Naive thymus-derived CD8-positive, alpha-beta T cell (primary cell): ENCODE results near the gene UBE3B. TPM values are rescaled to one million over a fixed set of nuclear protein-coding genes. Genes with fewer than 3 reads are reported as not detected.
A peak's percentile ranks its signal among the peaks of the same experiment; 100 is the strongest.

ENCODE experiments used
- ATAC-seq, 2 donors: fragments of 150-1000 bp; cut with Tn5 transposase in 1 of 2; sonication (Bioruptor Pico), chemical (Tn5 transposase) in 1 of 2; 1 replicate in 1 of 2; 2 replicates in 1 of 2; pipeline ENCODE4 v1.10.0; 2021; ENCODE audit warnings: mild to moderate bottlenecking in 2 of 2, moderate library complexity in 2 of 2
- POLR2A ChIA-PET: fragments of 350-600 bp; sonication (Branson Sonifier 250); formaldehyde crosslinking; loops from one replicate; lab custom pipeline; 2021; ENCODE audit warnings: antibody characterized with exemption; lab: Charles Lee
- DNase-seq, 10 donors: peaks; one replicate each; pipeline versions ENCODE4 v3.0.0 to v3.0.0-alpha.2; 2020 to 2022
- H3K27ac Mint-ChIP-seq, 10 donors: one replicate each; pipeline ENCODE4 v1.8.0; 2020 to 2022; ENCODE audit warnings: mild to moderate bottlenecking in 10 of 10, mixed read lengths in 10 of 10, moderate library complexity in 4 of 10, inconsistent platforms in 1 of 10
- H3K27me3 Mint-ChIP-seq, 5 donors: one replicate each; pipeline ENCODE4 v1.8.0; 2021 to 2022; ENCODE audit warnings: mixed read lengths in 5 of 5
- H3K36me3 Mint-ChIP-seq, 3 donors: one replicate each; pipeline ENCODE4 v1.8.0; 2020 to 2022; ENCODE audit warnings: mixed read lengths in 3 of 3, mild to moderate bottlenecking in 2 of 3, inconsistent platforms in 1 of 3
- H3K4me1 Mint-ChIP-seq, 4 donors: one replicate each; pipeline ENCODE4 v1.8.0; 2021 to 2022; ENCODE audit warnings: mixed read lengths in 4 of 4
- H3K4me3 Mint-ChIP-seq, 10 donors: one replicate each; pipeline ENCODE4 v1.8.0; 2020 to 2022; ENCODE audit warnings: mild to moderate bottlenecking in 10 of 10, mixed read lengths in 10 of 10, moderate library complexity in 6 of 10, inconsistent platforms in 1 of 10
- H3K9me3 Mint-ChIP-seq, 9 donors: one replicate each; pipeline ENCODE4 v1.8.0; 2020 to 2022; ENCODE audit warnings: mixed read lengths in 9 of 9, mild to moderate bottlenecking in 3 of 9, inconsistent platforms in 1 of 9, moderate library complexity in 1 of 9
- polyA plus RNA-seq, 3 donors: library from polyadenylated mRNA; unstranded; fragments of 300-500 nt; fragmentation: Illumina TruSeq; gene quantifications; one replicate each; pipeline ENCODE4 v1.2.3, GENCODE V29; 2021
- total RNA-seq, 8 experiments: library from RNA in 2 of 8; stranded (reverse) in 2 of 8; gene quantifications; one replicate each; pipeline ENCODE4 v1.2.3 and lab custom pipeline; 2021 to 2026

The UBE3B gene
- total and polyA plus RNA-seq, 5 experiments from 2014 or later, result 14.0 to 48.7 (median 19.4) TPM

- ATAC-seq (no peak), DNase-seq (no peak)
- Mint-ChIP-seq H3K4me3 (no peak overlapping the region), H3K36me3 (peaks cover 4 to 87% (median 37%) of the 10 kb centered on the region in 3 donors), H3K27ac (no peak overlapping the region), H3K9me3 (no peaks in the 10 kb centered on the region), H3K27me3 (no peaks in the 10 kb centered on the region), H3K4me1 (peaks cover 0 to 3% (median 3%) of the 10 kb centered on the region in 4 donors)
- POLR2A ChIA-PET, result no interaction called here
These were observed 16.5 kb downstream of the UBE3B start for GRCh38 chr12:109493938-109494337.

GRCh38 chr12:109494348-109494881, 17.0 kb downstream of the UBE3B start:
- peak overlapping the region in 1 of 10 donors; percentile 17 for H3K27ac Mint-ChIP-seq
- H3K4me1 Mint-ChIP-seq, result peaks cover 0 to 3% (median 3%) of the 10 kb centered on the region in 4 donors
- peaks cover 0 to 87% (median 35%) of the 10 kb centered on the region in 3 donors for H3K36me3 Mint-ChIP-seq
- ATAC-seq (no peak), DNase-seq (no peak)
- POLR2A ChIA-PET, result no interaction called here
- no peaks in the 10 kb centered on the region for H3K27me3 Mint-ChIP-seq
- no peaks in the 10 kb centered on the region for H3K9me3 Mint-ChIP-seq
- H3K4me3 Mint-ChIP-seq, result no peak overlapping the region

- no peak for ATAC-seq
- Mint-ChIP-seq H3K9me3 (no peaks in the 10 kb centered on the region), H3K4me1 (peaks cover 0 to 3% (median 3%) of the 10 kb centered on the region in 4 donors), H3K27ac (no peak overlapping the region), H3K36me3 (peaks cover 0 to 87% (median 35%) of the 10 kb centered on the region in 3 donors), H3K4me3 (no peak overlapping the region), H3K27me3 (no peaks in the 10 kb centered on the region)
- POLR2A ChIA-PET, result no interaction called here
- DNase-seq, result no peak
These were observed 17.6 kb downstream of the UBE3B start for GRCh38 chr12:109495012-109495411.

- H3K4me3 Mint-ChIP-seq, result no peak overlapping the region
- H3K36me3 Mint-ChIP-seq, result peaks cover 0 to 87% (median 39%) of the 10 kb centered on the region in 3 donors
- ATAC-seq (no peak), DNase-seq (no peak)
- peaks cover 0 to 5% (median 3%) of the 10 kb centered on the region in 4 donors for H3K4me1 Mint-ChIP-seq
- POLR2A ChIA-PET, result no interaction called here
- H3K27me3 Mint-ChIP-seq, result no peaks in the 10 kb centered on the region
- H3K9me3 Mint-ChIP-seq, result no peaks in the 10 kb centered on the region
- no peak overlapping the region for H3K27ac Mint-ChIP-seq
These were observed 18.9 kb downstream of the UBE3B start for GRCh38 chr12:109496306-109496705.

GRCh38 chr12:109497675-109498074, 20.2 kb downstream of the UBE3B start:
- ATAC-seq (no peak), DNase-seq (no peak)
- Mint-ChIP-seq H3K9me3 (no peaks in the 10 kb centered on the region), H3K36me3 (peaks cover 0 to 91% (median 40%) of the 10 kb centered on the region in 3 donors), H3K4me1 (peaks cover 0 to 5% (median 3%) of the 10 kb centered on the region in 4 donors), H3K27ac (no peak overlapping the region), H3K27me3 (no peaks in the 10 kb centered on the region), H3K4me3 (no peak overlapping the region)
- POLR2A ChIA-PET, result no interaction called here

GRCh38 chr12:109500406-109501185, 23.2 kb downstream of the UBE3B start:
- POLR2A ChIA-PET, result no interaction called here
- H3K4me1 Mint-ChIP-seq, result peaks cover 0 to 7% (median 0%) of the 10 kb centered on the region in 4 donors
- DNase-seq, result no peak
- H3K27ac Mint-ChIP-seq, result peak overlapping the region in 2 of 10 donors; percentile 36 to 38
- no peaks in the 10 kb centered on the region for H3K27me3 Mint-ChIP-seq
- H3K36me3 Mint-ChIP-seq, result peaks cover 9 to 96% (median 43%) of the 10 kb centered on the region in 3 donors
- no peak for ATAC-seq
- no peak overlapping the region for H3K4me3 Mint-ChIP-seq
- H3K9me3 Mint-ChIP-seq, result no peaks in the 10 kb centered on the region

GRCh38 chr12:109501299-109501698, 23.9 kb downstream of the UBE3B start:
- Mint-ChIP-seq H3K9me3 (no peaks in the 10 kb centered on the region), H3K4me3 (no peak overlapping the region), H3K27me3 (no peaks in the 10 kb centered on the region), H3K27ac (no peak overlapping the region), H3K4me1 (peaks cover 0 to 7% (median 0%) of the 10 kb centered on the region in 4 donors), H3K36me3 (peaks cover 9 to 96% (median 36%) of the 10 kb centered on the region in 3 donors)
- DNase-seq, result no peak
- ATAC-seq, result no peak
- POLR2A ChIA-PET, result no interaction called here

GRCh38 chr12:109502332-109502731, 24.9 kb downstream of the UBE3B start:
- Mint-ChIP-seq H3K27ac (no peak overlapping the region), H3K4me1 (peaks cover 0 to 7% (median 0%) of the 10 kb centered on the region in 4 donors), H3K9me3 (no peaks in the 10 kb centered on the region), H3K4me3 (no peak overlapping the region), H3K36me3 (peaks cover 9 to 99% (median 38%) of the 10 kb centered on the region in 3 donors), H3K27me3 (no peaks in the 10 kb centered on the region)
- no peak for ATAC-seq
- DNase-seq, result no peak
- POLR2A ChIA-PET, result no interaction called here

- peaks cover 9 to 99% (median 33%) of the 10 kb centered on the region in 3 donors for H3K36me3 Mint-ChIP-seq
- POLR2A ChIA-PET, result no interaction called here
- no peaks in the 10 kb centered on the region for H3K9me3 Mint-ChIP-seq
- no peaks in the 10 kb centered on the region for H3K27me3 Mint-ChIP-seq
- ATAC-seq, result no peak
- H3K4me1 Mint-ChIP-seq, result peaks cover 0 to 5% (median 0%) of the 10 kb centered on the region in 4 donors
- no peak overlapping the region for H3K27ac Mint-ChIP-seq
- no peak for DNase-seq
- no peak overlapping the region for H3K4me3 Mint-ChIP-seq
These were observed 26.2 kb downstream of the UBE3B start for GRCh38 chr12:109503611-109504010.

GRCh38 chr12:109504068-109504467, 26.6 kb downstream of the UBE3B start:
- POLR2A ChIA-PET, result no interaction called here

GRCh38 chr12:109510196-109510595, 32.8 kb downstream of the UBE3B start:
- H3K4me1 Mint-ChIP-seq, result peaks cover 0 to 2% (median 0%) of the 10 kb centered on the region in 4 donors
- ATAC-seq, result no peak
- H3K9me3 Mint-ChIP-seq, result no peaks in the 10 kb centered on the region
- peak in 1 of 10 donors; percentile 47 for DNase-seq
- peaks cover 12 to 94% (median 20%) of the 10 kb centered on the region in 3 donors for H3K36me3 Mint-ChIP-seq
- no peak overlapping the region for H3K4me3 Mint-ChIP-seq
- no peak overlapping the region for H3K27ac Mint-ChIP-seq
- POLR2A ChIA-PET, result no interaction called here
- no peaks in the 10 kb centered on the region for H3K27me3 Mint-ChIP-seq

More at GRCh38 chr12:109504068-109504467, 26.6 kb downstream of the UBE3B start:
- no peaks in the 10 kb centered on the region for H3K9me3 Mint-ChIP-seq
- no peaks in the 10 kb centered on the region for H3K27me3 Mint-ChIP-seq
- peaks cover 9 to 98% (median 33%) of the 10 kb centered on the region in 3 donors for H3K36me3 Mint-ChIP-seq
- H3K4me1 Mint-ChIP-seq, result peaks cover 0 to 5% (median 0%) of the 10 kb centered on the region in 4 donors
- no peak overlapping the region for H3K4me3 Mint-ChIP-seq
- H3K27ac Mint-ChIP-seq, result no peak overlapping the region
- DNase-seq, result no peak
- no peak for ATAC-seq

- Mint-ChIP-seq H3K36me3 (peaks cover 18 to 94% (median 21%) of the 10 kb centered on the region in 3 donors), H3K9me3 (no peaks in the 10 kb centered on the region), H3K4me3 (no peak overlapping the region), H3K4me1 (peaks cover 0 to 2% (median 0%) of the 10 kb centered on the region in 4 donors), H3K27ac (no peak overlapping the region), H3K27me3 (no peaks in the 10 kb centered on the region)
- no peak for ATAC-seq
- DNase-seq, result no peak
- POLR2A ChIA-PET, result no interaction called here
These were observed 35.2 kb downstream of the UBE3B start for GRCh38 chr12:109512608-109513007.

- Mint-ChIP-seq H3K36me3 (peaks cover 18 to 94% (median 23%) of the 10 kb centered on the region in 3 donors), H3K27me3 (no peaks in the 10 kb centered on the region), H3K4me1 (peaks cover 0 to 2% (median 0%) of the 10 kb centered on the region in 4 donors), H3K9me3 (no peaks in the 10 kb centered on the region), H3K4me3 (no peak overlapping the region), H3K27ac (peak overlapping the region in 3 of 10 donors; percentile 1 to 49 (median 28))
- no peak for ATAC-seq
- no peak for DNase-seq
- POLR2A ChIA-PET, result no interaction called here
These were observed 35.6 kb downstream of the UBE3B start for GRCh38 chr12:109513051-109513450.
